Activated CD4-positive, alpha-beta T cell treated with anti-CD3 and anti-CD28 coated beads, Interleukin-2, amount 50 U/mL, for 48 hours (primary cell): ENCODE data around the gene IER5L.
A peak's percentile ranks its signal among the peaks of the same experiment; 100 is the strongest.

Source experiments
- DNase-seq, 2 experiments: peaks; one replicate each; pipeline ENCODE4 v3.0.0-alpha.2; 2020

The IER5L gene

DNA sequence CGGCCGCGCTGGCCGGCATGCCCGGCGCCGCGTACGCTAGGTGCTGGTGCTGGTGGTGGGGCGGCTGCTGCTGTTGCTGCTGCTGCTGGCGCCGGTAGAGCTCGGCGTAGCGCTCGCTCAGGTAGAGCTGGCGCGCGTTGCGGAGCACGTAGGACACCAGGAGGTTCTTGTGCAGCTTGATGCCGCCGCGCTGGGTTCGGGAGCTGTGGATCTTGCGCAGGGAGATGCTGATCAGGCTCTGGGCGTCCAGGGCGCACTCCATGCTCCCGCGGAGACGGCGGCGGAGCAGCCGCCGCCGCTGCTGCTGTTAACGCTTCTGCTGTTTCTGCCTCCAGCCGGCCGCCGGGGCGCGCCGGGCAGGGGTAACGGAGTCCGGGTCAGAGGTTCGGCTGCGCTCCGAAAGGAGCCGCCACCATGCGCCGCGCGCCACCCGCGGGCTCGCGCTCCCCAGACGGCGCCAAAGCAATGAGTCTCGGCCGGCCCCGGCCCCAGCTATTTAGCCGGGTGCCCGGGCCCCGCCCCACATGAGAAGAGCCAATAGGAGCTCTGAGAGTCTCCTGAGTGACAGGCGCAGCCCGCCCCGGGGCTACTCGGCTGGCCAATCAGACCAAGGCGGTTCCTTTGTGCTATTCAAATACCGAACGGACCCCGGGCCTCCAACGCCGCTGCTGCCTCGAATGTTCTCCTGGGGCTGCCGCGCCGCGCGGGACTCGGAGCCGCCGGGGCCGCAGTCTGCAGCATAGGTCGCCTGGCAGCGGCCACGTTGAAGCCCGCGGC is at the start of gene IER5L:
TSS of gene IER5L (minus strand) at position 471 of the 777 bp plus-strand sequence. CDS start at position 262, 209 bp downstream.
- DNase-seq, result peak; percentile 93 to 94

- DNase-seq, result no peak
These were observed 49.8 kb upstream of the IER5L start for GRCh38 chr9:129227843-129228189.

GRCh38 chr9:129225815-129226214 is 47.8 kb upstream of the IER5L start:
- peak; percentile 35 to 53 for DNase-seq

DNA sequence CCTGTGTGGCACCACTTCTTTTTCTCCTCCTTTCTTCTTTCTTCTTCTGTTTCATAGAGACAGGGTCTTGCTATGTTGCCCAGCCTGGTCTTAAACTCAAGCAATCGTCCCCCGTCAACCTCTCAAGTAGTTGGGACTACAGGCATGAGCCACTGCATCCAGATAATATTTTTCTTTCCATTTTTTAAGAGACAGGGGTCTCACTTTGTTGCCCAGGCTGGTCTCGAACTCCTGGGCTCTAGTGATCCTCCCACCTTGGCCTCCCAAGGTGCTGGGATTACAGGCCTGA is 47.4 kb upstream of the IER5L start:
- DNase-seq, result no peak

DNA sequence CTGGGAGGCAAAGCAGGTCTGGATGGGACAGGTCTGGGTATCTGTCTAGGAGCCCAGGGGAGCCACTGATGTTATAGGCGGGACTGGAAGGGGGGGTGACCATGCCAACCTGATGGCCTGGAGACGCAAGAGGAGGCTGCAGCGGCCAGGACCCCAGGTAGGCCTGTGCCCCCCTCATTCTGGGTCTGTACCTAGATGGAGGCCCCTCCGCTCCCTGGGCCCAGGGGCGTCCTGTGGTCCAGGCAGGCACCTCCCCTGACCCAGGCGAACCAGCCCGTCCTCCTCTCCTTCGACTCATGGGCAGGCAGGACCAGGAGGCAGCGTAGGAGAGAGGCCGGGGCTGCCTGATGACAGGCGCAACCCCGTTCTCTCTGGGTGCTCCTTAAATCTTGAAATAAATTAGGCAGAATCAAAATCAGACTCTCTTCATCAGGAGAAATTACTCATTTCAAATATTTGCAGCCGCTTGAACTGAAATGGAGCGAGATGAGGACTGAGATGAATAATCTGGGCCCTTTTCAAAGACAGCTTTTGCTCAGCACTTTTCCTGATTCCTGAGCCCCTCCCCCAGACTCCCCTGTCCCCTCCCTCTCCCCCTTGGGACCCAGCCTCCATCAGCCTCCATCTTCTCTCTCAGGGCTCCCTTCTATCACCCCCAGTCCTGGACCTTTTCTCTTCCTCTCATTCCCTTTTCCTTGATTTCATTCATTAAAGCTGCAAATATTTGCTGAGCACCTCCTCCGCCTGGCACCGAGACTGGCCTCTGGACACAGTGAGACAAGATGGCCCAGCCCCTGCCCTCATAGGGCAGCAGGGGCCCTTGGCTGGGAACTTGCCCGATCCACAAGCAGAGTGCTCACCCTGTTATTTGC is 46.8 kb upstream of the IER5L start:
- DNase-seq, result no peak

GRCh38 chr9:129223551-129224208 is 45.6 kb upstream of the IER5L start:
- DNase-seq, result no peak

- DNase-seq, result no peak
These were observed 44.8 kb upstream of the IER5L start for GRCh38 chr9:129222819-129223218.

DNA sequence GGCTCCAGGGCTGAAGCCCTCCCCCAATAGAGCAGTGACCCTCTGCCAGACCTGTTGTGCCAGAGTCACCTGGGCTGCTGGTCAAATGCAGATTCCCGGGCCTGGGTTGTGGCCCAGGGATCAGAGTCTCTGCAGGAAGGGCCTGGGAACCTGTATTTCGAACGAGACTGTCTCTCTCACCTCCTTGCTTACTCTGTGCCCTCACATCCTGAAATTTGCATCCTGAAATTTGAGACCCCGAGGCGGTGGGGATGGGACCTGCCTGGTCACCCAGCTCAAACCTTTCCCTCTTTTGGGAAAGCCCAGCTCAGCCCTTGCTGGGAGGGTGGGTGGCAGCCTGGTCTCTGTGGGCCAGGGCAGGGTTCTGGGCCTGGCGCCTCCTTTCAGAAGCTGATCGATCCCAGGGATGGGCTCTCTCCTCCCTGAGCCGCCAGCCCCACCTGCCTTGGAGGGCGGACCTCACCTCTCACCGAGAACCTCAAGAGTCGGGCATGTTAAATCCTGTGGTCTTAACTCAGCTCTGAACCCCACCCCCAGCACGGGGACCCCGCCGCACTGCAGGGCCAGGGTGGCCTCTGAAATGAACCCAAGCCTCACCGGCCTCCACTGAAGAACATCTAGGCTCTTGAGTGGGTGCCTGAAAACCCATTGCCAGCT is 44.0 kb upstream of the IER5L start:
- no peak for DNase-seq

DNA sequence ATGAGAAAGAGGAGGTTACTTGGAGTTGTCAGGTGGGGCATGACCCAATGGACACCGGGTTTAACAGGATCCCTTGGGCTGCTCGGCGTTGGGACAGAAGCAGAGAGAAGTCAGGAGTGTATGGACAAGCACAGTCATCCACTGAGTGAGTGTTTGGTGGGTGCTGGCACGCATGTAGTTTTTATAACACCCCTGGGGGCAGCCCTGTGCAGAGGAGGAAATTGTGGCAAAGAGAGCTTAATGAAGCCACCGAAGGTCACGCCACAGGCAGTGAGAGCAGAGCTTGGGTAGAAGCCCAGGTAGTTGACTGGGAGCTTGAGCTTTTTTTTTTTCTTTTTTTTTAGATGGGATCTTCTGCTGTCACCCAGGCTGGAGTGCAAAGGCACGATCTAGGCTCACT is 43.2 kb upstream of the IER5L start:
- DNase-seq, result no peak

- DNase-seq, result no peak
These were observed 42.7 kb upstream of the IER5L start for GRCh38 chr9:129220771-129221170.

GRCh38 chr9:129218918-129219317 is 40.9 kb upstream of the IER5L start:
- DNase-seq, result no peak

DNA sequence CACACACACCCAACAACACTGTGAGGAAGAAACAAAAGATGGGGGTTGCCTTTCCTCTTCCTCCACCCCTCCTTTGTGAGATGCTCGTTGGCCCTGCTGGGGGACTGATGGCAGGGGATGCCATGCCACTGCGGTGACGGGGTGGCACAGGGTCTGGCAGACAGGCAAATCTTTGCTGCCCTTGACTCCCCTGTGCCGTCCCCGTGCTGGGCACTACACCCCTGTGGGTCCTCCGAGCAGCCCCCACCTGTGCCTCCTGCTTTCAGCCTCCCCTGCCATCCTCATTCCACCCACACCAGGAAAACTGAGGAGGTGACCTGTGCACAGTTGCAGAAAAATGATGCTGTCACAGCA is 40.2 kb upstream of the IER5L start:
- no peak for DNase-seq

DNA sequence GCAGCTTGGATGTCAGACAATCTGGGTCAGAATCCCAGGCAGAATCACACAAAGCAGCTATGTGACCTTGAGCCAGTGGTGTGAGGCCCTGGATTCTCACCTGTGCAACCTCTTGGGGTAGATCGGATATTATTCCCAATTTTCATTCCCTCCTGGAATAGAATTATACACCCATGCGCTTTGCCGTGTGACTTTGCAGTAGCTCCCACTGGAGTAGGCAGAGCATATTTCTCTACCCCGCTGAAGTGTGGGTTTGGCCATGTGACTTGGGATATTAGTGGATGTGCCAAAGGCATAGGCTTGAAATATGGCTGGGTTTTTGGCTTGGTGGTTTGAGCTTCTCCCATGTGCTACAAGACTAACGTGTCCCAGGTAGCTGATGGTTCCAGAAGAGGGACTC is 35.5 kb upstream of the IER5L start:
- no peak for DNase-seq

DNA sequence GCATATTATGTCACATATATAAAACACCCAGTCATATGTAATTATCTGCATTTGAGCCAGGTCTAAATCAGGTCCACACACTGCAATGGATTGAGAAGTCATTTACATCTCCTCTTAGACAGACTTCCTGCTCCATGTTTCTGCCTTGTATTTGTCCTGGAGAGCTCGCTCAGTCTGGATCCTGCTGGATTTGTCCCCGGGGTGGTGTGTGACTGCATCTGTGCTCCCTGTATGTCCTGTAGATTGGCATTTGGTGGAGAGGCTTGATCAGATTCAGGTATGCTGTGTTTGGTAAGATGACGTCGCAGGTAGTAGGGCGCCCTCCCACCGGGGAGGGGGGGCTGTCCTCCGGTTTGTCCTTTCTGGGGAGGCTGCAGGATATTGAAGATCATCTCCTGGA is 33.6 kb upstream of the IER5L start:
- no peak for DNase-seq

DNA sequence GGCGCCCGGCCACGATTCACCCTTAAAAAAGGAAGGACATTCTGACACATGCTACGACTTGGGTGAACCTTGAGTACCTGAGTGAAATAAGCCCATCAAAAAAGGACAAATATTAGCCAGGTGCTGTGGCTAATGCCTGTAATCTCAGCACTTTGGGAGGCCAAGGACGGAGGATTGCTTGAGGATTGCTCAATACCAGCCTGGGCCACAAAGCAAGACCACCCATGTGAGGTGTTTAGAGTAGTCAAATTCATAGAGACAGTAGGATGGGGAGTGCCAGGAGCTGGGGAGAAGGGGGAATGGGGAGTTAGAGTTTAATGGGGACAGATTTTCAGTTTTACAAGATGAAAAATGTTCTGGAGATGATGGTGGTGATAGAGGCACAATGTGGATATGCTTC is 32.1 kb upstream of the IER5L start:
- DNase-seq, result no peak

DNA sequence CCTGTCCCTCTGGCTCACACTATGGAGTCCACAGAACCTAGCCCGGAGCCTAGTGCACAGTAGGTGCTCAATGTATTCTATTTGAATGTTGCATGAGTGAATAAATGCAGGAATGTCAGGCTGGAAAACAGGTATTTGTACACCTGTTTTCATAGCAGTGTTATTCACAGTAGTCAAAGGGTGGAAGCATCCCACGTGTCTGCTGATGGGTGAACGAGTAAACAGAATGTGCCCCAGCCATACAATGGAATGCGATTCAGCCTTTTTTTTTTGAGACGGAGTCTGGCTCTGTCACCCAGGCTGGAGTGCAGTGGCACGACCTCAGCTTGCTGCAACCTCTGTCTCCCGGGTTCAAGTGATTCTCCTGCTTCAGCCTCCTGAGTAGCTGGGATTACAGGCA is 31.5 kb upstream of the IER5L start:
- DNase-seq, result no peak

- DNase-seq, result no peak
These were observed 31.0 kb upstream of the IER5L start for GRCh38 chr9:129209109-129209508.

- DNase-seq, result peak; percentile 57 to 58
These were observed 30.4 kb upstream of the IER5L start for GRCh38 chr9:129208207-129209032.

DNA sequence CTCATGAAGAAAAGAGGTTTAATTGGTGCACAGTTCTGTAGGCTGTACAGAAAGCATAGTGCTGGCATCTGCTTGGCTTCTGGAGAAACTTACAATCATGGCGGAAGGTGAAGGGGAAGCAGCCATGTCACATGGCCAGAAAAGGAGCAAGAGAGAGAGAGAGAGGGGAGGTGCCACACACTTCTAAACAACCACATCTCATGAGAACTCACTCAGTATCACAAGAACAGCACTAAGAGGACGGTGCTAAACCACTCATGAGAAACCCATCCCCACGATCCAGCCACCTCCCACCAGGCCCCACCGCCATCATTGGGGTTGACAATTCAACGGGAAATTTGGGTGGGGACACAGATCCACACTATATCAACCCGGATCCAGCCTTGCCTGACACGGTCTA is 28.8 kb upstream of the IER5L start:
- DNase-seq, result no peak

DNA sequence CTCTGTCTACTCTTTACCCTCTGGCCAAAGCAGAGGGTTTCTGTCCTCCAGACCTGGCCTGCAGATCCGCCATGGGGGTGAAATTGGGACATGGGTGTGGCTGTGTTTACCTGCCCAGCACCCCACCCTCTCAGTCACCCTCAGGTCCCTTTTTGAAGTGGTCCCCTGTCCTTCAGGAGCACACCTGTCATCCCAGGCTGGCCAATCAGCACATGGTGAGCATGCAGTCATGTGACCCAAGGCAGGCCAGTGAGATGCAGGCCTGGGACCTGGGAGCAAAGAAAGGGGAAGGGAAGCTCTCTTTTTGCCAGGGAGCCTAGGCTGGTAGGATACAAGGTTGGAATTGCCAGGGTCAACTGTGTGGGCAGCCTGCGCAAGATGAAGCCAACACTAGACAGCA is 28.3 kb upstream of the IER5L start:
- DNase-seq, result no peak

DNA sequence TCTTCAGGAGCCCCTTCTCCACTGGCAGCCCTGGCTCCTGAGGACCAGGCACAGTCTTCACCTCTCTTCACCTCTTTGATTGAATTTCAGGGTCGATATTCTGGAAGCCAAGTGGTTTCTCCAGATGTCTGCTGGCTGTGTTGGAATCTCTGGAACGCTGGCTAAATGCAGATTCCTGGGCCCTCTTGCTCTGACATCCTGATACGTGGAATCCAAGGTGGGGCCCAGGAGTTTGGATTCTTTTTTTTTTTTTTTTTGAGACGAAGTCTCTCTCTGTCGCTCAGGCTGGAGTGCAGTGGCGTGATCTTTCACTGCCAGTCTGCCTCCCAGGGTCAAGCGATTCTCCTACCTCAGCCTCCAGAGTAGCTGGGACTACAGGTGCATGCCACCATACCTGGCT is 26.8 kb upstream of the IER5L start:
- DNase-seq, result no peak

DNA sequence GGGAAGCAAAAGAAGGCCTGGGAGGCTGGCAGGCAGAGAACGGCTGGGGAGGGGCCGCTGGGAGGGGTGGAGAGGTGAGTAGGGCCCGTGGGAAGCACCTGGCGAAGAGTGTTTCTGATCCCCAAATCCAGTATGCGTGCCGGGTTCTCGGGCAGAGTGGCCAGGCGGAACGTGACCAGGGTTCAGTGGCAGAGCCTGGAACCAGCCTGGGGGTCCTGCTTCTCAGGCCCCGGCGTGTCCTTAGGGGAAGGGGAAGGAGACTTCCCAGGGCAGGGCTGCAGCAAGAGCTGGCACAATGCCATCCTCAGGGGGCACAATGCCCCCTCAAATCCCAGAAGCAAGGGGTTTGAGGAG is 25.5 kb upstream of the IER5L start:
- no peak for DNase-seq
